ENCODE data around the gene ARHGDIB.

ARHGDIB gene

DNA sequence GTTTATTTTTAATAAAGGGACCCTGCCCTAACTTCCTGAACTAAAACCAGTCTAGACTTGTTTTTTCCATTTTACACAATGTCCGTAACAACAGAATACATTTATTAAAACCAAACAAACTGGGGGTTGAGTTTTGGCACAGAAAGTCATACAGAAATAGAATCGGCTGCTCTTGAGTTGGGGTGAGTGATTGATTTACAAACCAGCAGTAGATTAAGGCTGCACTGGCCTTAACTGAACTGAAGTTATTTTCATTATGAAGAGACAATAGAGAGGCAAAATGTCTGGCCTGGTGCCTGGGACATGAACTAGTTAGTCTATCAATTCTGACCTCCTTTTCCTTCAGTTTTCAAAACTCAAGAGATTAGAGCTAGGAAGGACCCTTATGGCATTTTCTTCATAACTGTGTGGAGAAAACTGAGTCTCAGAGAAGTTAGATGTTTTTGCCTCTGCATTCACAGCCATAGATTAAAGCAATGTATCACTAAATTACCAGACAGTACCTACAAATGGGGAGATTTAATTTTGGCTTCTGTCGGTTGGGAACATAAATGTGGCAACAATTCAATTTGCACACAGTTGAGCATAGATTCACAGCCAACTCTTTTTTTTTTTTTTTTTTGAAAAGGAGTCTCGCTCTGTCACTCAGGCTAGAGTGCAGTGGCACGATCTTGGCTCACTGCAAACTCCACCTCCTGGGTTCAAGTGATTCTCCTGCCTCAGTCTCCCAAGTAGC is 56.0 kb downstream of the ARHGDIB start:
- H3K27ac ChIP-seq = peak overlapping the region; percentile 77
- TF ChIP-seq, protein P1, sequence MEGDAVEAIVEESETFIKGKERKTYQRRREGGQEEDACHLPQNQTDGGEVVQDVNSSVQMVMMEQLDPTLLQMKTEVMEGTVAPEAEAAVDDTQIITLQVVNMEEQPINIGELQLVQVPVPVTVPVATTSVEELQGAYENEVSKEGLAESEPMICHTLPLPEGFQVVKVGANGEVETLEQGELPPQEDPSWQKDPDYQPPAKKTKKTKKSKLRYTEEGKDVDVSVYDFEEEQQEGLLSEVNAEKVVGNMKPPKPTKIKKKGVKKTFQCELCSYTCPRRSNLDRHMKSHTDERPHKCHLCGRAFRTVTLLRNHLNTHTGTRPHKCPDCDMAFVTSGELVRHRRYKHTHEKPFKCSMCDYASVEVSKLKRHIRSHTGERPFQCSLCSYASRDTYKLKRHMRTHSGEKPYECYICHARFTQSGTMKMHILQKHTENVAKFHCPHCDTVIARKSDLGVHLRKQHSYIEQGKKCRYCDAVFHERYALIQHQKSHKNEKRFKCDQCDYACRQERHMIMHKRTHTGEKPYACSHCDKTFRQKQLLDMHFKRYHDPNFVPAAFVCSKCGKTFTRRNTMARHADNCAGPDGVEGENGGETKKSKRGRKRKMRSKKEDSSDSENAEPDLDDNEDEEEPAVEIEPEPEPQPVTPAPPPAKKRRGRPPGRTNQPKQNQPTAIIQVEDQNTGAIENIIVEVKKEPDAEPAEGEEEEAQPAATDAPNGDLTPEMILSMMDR (conservative IDR thresholded peaks at IDR 0.05) = no peak

GRCh38 chr12:14904854-14905253 is 56.5 kb downstream of the ARHGDIB start:
- H3K27ac ChIP-seq = peak overlapping the region; percentile 77

GRCh38 chr12:14903386-14904098 is 57.9 kb downstream of the ARHGDIB start:
- TF ChIP-seq, protein P1 (conservative IDR thresholded peaks at IDR 0.05) = no peak
- peak overlapping the region; percentile 77; the same call in 1 of the 2 replicates for H3K27ac ChIP-seq

More at GRCh38 chr12:14904854-14905253, 56.5 kb downstream of the ARHGDIB start:
- TF ChIP-seq, protein P1 (conservative IDR thresholded peaks at IDR 0.05) = no peak

DNA sequence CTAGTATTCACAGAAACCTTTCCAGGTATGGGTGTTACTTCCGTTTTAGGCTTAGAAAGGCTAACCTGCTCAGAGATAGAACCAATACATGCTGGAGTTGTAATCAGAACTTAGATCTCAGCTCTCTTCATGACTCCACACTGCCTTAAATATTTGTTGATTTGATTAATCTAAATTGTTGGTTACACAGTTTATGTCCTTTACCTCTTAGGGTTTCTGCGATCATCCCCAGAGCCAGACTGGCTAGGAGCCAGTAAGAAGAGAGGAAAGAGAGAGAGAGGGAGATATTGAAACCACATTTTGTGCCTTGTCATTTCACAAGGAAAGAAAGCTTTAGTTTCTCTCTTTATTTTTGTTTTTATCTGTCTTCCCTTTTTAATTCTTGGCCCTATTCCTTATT is 58.9 kb downstream of the ARHGDIB start:
- TF ChIP-seq, protein P1 (conservative IDR thresholded peaks at IDR 0.05) = no peak
- H3K27ac ChIP-seq = peak overlapping the region; percentile 77

GRCh38 chr12:14901228-14901562 is 60.2 kb downstream of the ARHGDIB start:
- no peak overlapping the region for H3K27ac ChIP-seq
- TF ChIP-seq, protein P1 (conservative IDR thresholded peaks at IDR 0.05) = no peak

- TF ChIP-seq, protein P1 (conservative IDR thresholded peaks at IDR 0.05) = no peak
- no peak overlapping the region for H3K27ac ChIP-seq
Measured at GRCh38 chr12:14900521-14901227, 60.7 kb downstream of the ARHGDIB start.

DNA sequence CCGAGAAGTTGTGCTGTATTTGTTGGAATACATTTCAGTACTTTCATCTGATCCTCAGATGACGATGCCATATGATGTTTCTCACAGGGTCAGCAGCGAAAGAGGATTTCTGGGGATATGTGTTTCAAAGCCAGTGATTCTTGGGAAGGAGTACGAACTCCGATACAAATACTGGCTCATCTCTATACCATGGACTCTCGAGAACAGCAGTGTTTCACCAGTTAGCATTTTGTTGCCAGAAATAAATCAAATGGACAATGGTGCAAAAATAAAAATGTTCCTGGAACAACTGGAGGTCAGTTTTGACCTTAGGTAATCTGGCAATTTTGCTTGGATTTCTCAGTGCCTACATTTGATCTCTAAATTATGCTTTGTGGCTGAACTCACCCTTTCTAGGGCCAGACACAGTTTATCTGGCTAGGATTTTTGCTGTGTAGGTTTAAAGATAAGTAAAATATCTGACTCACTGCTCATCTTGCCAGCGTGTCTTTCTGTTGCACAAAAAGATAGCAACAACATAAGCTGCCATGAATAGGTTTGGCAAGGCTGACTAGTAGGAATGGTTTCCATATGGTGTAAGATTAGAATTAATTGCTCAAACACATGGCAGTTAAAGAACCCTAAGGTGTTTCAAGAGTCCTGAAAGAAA is 64.8 kb downstream of the ARHGDIB start:
- no peak overlapping the region for H3K27ac ChIP-seq
- TF ChIP-seq, protein P1 (conservative IDR thresholded peaks at IDR 0.05) = no peak

Measured in VCaP (cell line).